SKM-1 treated with dmso at 0.1 percent for 144 hours (cell line): ENCODE measurements around the gene RFX1.

Experiments used
- DNase-seq: peaks from one replicate; lab custom pipeline; 2025; ENCODE audit not compliant: unreplicated experiment; lab: John Stamatoyannopoulos, UW

The RFX1 gene

GRCh38 chr19:13996928-13997630, 9.0 kb downstream of the RFX1 start:
- DNase-seq: no peak

- no peak for DNase-seq
These were observed 10.0 kb downstream of the RFX1 start for GRCh38 chr19:13995878-13996765.

- no peak for DNase-seq
These were observed 10.9 kb downstream of the RFX1 start for GRCh38 chr19:13995017-13995728.

GRCh38 chr19:13993590-13994300, 12.4 kb downstream of the RFX1 start:
- DNase-seq: no peak

DNA sequence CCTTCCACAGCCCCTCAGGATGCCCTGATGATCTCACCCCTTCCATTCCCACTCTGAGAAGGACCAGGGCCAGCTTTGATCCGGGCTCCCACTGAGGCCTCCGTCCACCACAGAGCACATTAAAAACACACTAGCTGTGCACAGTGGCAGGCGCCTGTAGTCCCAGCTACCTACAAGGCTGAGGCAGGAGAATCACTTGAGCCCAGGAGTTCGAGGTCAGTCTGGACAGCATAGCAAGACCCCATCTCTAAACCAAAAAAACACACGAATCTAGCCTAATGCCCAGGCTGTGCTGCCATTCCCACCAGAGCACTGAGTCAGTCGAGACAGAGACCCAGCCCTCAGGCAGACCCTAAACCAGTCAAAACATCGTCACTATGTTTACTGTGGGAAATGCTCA, 14.1 kb downstream of the RFX1 start:
- DNase-seq: no peak

DNA sequence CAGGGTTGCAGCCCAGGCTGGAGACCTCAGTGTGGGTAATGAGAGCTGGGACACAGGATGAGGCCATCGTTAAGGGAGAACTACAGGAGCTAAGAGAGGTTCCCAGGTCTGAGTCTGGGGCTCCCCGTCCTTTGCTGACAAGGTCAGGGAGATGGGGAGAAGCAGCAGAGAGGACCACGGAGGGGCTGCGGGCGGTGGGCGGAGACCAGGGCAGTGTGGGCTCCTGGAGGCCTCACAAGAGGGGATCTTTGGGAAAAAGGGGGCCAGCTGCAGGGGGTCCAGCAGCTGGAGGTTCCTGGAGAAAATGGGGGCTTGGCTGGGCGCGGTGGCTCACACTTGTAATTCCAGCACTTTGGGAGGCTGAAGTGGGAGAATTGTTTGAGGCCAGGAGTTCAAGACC, 16.0 kb downstream of the RFX1 start:
- DNase-seq: no peak

GRCh38 chr19:13989487-13989886, 16.6 kb downstream of the RFX1 start:
- no peak for DNase-seq

DNA sequence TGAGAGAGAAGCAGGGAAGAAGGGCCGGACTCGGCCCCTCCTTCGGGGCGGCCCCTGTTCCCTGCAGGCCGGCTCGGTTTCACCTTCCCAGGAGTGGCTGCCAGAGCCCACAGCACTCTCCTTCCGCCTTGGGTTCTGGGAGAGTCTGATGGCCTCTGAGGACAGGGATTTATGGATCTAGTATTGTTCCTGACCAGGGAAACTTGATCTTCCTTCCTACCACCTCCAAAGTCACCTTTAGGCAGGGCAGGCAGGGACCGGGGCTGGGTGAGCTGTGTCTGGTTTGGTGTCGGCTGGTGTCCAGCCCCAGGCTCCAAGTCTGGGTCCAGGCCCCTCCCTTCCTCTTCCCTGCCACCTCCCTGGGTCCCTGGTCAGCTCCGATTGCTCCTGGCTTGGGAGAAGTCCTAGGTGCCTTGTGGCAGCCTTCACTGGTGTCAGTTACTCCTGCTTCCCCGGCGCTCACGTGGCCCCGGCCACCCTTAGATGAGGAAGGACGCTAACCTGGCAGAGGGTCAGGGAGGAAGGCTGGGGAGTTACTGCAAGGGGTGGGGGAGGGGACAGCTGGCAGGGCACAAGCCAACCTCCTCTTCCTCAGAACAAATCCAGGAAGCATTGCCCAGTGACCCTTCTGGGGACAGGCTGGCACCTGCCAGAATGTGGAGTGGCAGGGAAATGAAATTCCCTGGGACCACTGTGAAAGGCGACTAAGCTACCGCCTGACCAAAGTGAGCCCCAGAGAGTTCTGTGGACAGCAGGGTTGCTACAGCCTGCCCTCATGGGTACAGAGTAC, 18.8 kb downstream of the RFX1 start:
- DNase-seq: peak; percentile 43

- DNase-seq: peak; percentile 95
These were observed 19.7 kb downstream of the RFX1 start for GRCh38 chr19:13986348-13986904.

DNA sequence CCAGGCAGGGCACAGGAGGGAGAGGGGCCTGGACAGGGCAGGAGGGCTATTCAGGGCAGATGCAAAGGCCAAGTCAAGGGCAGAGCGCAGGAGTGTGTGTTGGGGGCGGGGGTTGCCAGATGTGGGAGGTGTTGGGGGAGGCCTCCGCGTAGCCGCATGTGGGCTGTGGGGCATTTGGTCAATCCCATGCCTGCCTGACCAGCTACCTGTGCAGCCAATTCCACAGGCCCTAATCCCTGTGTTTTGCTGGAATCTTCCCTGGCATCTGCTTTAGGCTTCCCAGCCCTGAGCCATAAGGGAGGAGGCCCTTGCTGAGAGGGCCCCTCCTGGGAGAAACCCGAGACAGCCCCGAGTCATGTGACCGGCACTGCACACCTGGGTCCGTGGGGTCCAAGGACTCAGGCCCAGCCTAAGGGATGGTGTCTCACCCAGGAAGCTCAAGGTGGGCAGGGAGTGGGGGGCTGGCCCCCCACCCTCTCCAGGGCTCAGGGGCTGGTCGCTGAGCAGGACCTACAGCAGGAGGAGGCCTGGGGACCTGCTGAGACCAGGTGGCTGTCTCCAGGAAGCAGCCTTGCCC, 20.3 kb downstream of the RFX1 start:
- no peak for DNase-seq

DNA sequence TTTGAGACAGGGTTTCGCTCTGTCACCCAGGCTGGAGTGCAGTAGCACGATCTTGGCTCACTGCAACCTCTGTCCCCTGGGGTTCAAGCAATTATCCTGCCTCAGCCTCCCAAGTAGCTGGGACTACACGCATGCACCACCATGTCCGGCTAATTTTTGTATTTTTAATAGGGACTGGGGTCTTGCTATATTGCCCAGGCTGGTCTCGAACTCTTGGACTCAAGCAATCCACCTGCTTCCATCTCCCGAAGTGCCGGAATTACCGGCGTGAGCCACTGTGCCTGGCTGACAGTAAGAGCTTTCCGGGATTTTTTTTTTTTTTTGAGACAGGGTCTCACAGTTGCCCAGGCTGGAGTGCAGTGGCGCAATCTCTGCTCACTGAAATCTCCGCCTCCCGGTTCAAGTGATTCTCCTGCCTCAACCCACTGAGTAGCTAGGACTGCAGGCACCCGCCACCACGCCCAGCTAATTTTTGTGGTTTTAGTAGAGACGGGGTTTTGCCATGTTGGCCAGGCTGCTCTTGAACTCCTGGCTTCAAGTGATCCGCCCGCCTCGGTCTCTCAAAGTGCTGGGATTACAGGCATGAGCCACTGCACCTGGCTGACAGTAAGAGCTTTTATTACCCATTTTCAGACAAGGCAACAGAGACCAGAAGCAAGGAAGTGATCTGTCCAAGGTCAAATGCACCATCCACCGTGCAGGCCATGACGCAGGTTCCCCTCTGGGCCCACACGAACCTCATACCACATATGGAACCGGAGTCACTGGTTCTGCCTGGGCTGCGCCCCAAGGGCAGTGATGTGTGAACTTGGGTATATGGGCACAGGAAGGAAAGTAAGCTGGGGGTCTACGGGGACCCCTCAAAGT, 21.0 kb downstream of the RFX1 start:
- DNase-seq: no peak

GRCh38 chr19:13984186-13984585, 21.9 kb downstream of the RFX1 start:
- DNase-seq: no peak

DNA sequence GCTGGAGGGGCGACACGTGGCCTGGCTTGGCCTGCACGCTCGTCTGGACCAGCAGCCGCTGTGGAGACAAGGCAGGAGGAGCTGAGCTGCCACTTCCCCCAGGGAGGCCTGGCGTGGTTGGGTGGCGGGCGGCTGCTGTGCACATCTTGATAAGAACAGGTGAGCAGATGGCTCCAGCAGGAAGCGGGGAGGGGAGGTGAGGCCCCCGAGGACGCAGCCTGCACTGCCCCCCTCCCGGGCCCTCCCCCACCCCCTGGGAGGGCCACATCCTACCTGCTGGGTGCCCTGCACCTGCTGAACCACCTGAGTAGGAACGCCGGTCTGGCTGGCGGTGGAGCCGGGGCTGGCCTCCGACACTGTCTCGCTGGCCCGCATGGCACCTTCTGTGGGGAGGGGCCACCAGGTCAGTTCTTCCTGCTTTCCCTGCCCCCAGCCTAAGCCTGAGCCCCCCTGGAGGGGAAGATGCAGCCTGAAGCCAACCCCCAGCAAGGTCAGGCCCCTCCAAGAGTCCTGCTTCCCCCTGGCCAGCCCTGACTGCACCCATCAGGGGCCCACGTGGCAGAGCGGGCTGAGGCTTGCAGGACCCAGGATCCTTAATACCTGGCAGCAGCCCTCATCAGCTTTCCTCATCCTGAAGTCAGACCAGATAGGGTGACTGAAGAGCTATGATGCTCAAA, 22.8 kb downstream of the RFX1 start:
- no peak for DNase-seq

DNA sequence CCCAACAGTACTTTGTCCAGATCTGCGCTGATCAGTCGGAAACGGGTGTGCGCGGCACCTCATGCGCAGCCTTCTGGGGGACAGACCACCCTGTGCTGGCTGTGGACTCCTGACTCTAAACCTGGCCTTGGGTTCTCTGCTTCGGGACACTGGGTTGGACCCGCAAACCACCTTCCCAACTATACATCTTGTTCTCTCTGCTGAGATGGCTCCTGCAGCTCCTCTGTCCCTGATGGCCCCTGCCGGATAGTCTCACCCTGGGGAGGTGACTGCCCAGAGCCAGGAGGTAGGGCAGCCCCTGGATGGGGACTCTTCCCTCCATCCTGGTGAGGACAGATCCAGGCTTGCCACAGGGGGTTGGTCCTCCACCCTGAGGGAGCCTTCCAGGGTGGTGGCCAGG, 23.3 kb downstream of the RFX1 start:
- DNase-seq: no peak

DNA sequence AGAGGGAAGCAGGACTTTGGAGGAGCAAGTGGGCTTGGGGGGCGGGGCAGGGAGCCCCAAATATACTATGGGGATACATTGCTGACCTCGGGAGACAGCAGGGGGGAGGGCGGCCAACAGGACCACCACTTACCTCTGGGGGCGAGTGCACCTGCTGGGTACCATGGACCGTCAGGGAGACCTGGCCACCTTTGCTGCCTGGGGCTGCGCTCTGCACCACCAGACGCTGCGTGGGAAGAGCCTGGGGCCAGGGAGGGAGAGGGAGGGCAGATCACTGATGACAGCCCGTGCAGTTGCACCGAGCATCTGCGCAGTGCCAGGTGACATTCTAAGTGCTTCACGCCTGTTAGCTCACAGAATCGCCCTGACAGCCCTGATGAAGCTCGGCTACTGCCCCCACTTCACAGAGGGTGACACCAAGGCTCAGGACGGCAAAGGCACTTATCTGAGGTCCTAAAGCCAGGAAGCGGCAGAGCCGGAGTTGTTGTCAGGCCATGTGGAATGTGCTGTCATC, 24.1 kb downstream of the RFX1 start:
- DNase-seq: no peak

GRCh38 chr19:13981467-13981866, 24.7 kb downstream of the RFX1 start:
- no peak for DNase-seq

DNA sequence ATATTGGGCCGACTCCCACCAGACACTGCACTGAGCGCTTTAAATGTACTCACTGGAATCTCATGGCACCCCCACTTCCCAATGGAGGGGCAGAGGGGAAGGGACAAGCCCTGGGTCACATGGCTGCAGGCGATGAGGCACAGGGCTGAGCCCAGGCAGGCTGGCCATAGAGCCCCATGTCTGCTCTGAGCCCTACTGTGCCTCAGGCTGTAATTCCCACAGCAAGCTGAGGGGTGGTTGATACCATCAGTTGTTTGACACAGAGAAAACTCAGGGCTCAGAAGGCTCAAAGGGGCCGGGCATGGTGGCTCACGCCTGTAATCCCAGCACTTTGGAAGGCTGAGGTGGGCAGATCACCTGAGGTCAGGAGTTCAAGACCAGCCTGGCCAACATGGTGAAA, 25.1 kb downstream of the RFX1 start:
- DNase-seq: no peak

DNA sequence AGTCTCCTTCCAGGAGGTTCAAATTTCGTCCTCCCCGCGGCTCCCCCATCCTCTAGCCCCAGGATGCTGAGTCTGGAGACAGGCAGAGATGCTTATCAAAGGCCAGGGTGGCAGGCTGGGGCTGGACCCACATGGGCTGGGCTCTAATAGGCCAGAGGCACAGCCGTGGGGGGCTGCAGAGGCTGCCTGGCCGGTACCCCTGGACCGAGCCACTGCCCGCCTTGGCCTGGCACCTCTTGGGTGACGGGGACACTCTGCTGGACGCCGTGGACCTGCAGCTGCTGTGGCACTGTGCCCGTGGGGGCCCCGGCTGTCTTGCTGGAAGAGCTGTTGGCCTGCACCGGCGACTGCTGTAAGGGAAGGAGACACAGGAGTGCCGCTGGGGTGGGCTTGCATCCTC, 25.8 kb downstream of the RFX1 start:
- DNase-seq: no peak
